Middle frontal gyrus (tissue), 1 donor: ENCODE results near the gene MYO1E.
"Not testable (repeated sequence)": the region's sequence is repeated elsewhere in the genome, so short reads cannot be mapped to it uniquely, and the experiment has no call there.

Experiments
- DNase-seq: peaks from one replicate; pipeline ENCODE4 v3.0.0-alpha.2; 2015; ENCODE audit warnings: low spot score; ENCODE audit errors: extremely low spot score

The MYO1E gene

GRCh38 chr15:59352189-59352588 lies 20.5 kb downstream of the MYO1E start:
- no peak for DNase-seq

DNA sequence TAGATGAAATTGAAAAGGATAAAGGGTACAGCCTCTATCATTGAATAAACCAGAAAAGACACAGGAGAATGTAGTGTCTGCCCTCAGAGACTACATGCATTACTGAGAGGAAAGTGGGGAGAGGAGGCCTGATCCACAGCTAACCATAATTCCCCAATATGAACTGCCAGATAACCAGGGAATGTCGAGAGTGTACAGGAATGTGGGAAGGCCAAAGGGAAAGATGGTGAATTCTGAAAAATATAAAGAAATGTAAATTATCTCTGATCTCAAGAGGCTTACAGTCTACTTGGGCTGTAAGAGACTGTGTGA lies 22.3 kb downstream of the MYO1E start:
- DNase-seq, result no peak

DNA sequence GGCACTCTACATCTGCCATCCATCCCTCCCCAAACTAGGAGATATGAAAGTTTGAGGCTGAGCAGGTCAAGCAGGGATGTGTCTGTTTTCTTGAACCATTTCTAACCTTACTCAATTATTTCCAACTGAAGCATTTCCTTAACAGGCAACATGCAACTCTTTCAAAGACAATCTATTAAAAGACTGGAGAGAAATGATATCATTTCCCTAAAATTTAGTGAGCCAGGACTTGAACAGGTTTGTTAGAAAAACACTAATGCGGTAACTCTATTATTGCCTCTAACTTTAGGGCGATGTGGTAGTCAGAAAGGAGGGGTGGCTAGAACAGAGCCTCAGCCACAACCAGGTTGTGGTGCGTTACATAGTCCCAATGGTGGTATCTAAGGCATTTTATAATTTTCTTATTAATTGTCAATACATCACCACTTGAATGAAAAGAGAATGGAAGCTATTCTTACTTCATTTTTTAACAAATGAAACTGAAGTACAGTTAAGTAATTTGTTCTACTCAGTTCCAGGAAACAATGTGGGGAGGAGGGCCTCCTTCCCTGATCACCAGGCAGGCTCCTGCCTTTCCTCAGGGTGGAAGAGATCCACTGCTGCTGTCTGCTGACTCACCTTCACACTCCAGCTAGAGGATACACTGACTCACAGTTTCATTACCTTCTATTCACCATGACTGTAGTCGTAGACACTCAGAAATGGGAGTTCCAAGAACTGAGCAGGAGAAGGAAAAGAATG lies 22.8 kb downstream of the MYO1E start:
- no peak for DNase-seq

- DNase-seq, result no peak
Observed at GRCh38 chr15:59347915-59348314, 24.8 kb downstream of the MYO1E start.

GRCh38 chr15:59346951-59347350 lies 25.7 kb downstream of the MYO1E start:
- no peak for DNase-seq

DNA sequence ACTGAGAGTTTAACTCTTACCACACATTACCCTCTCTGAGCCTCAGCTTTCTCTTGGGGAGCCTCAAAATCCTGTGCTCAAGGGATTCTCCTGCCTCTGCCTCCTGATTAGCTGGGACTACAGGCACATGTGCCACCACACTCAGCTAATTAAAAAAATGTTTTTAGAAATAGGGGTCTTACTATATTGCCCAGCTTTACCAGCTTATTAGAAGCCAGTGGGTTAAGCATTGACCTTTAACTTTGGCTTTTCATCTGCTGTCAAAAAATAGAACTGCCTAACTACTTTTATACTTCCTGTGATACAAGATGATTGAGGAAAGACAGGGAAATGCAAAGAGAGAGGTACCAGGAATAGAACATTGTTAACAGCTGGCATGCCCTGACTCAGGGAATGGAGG lies 27.3 kb downstream of the MYO1E start:
- DNase-seq, result no peak

GRCh38 chr15:59344311-59344710 lies 28.4 kb downstream of the MYO1E start:
- no peak for DNase-seq

GRCh38 chr15:59340325-59340724 lies 32.3 kb downstream of the MYO1E start:
- DNase-seq, result no peak

DNA sequence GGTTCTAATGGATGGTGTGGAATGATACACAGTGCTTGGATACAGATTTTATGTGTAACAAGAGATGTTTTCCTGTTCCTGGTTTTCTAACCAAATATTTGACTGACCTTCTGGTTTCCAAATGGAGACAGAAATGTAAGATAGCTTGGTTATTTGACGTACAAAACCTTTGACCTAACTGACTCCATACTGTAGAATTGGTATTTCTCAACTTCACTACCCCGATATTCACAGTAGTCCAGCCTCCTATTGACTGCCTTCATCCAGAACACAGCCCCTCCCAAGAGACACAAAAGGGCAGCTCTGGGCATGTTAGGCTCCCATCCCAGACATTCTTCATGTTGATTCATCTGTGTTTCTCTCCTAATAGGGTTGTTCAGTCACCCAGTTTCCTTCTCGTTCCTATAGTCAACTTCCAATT lies 33.4 kb downstream of the MYO1E start:
- DNase-seq, result no peak

- DNase-seq, result no peak
Observed at GRCh38 chr15:59338414-59338813, 34.3 kb downstream of the MYO1E start.

GRCh38 chr15:59336725-59337124 lies 35.9 kb downstream of the MYO1E start:
- not testable (repeated sequence) for DNase-seq

- no peak for DNase-seq
Observed at GRCh38 chr15:59335207-59335786, 37.4 kb downstream of the MYO1E start.

- no peak for DNase-seq
Observed at GRCh38 chr15:59334076-59334415, 38.6 kb downstream of the MYO1E start.

DNA sequence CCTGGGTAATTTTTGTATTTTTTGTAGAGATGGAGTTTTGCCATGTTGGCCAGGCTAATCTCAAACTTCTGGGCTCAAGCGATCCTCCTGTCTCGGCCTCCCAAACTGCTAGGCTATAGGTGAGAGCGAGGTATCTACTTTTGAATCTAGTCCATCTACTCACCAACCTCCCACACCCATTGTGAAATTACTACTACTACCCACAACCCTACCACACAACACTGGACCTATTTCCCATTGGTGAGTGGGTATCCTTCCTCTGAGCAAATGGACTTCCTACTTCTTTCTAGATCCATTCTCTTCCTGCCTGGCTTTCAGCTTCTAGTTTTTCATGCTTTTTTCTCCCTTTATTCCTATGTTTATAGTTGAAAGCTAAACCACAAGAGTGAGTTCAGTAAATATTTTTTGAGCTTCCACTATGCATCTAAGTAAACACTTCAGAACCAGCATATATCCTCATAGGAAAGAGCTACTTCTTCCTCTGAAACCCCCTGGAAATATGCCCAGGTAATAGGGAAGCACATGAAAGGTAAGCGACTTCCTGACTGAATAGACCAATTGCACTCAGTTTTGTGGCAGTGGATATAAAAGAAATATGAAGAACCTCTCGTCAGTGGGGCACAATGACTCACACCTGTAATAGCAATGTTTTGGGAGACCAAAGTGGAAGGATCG lies 39.1 kb downstream of the MYO1E start:
- DNase-seq, result no peak

GRCh38 chr15:59332009-59332408 lies 40.7 kb downstream of the MYO1E start:
- no peak for DNase-seq

- no peak for DNase-seq
Observed at GRCh38 chr15:59330649-59331048, 42.0 kb downstream of the MYO1E start.

- DNase-seq, result no peak
Observed at GRCh38 chr15:59329570-59330350, 42.9 kb downstream of the MYO1E start.

DNA sequence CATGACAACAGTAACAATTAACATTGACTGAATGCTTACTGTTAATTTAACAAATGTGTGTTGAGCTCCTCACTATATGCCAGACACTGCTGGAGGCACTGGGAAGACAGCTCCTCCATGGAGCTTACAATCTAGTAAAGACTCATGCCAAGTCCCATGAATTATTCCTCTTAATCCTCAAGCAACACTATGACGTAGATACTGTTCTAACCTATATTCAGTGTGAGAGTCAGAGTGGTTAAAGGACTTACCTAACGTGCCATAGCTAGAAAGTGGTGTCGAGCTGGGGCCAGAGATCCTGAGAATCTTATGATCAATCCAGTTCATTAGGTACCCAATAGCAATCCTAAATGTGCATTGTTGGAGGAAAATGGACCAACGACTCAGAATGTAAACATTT lies 43.6 kb downstream of the MYO1E start:
- no peak for DNase-seq

GRCh38 chr15:59327942-59328341 lies 44.7 kb downstream of the MYO1E start:
- no peak for DNase-seq

DNA sequence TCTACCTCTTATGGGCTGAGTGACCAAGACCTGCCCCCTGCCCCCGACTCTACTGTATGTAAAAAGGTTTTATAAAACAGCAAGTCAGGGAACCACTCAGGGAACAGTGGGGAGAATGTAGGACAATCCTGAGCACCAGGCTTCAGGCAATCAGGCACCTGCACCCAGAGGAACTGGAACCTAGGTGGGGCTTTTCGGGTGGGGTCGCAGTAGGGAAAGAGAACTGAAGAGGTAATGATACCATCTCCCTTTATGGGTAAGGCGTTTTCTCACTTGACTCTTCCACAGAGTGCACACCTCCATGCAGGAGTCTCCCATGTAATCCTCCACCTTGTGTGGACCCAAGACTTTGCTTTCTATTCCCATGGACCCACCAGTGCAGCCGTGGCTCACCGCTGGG lies 45.8 kb downstream of the MYO1E start:
- DNase-seq, result no peak

GRCh38 chr15:59322056-59322759 lies 50.5 kb downstream of the MYO1E start:
- DNase-seq, result no peak
